Measurements from ENCODE around the gene MAST2. TPM values are rescaled to one million over a fixed set of nuclear protein-coding genes. Genes with fewer than 3 reads are reported as not detected.

The MAST2 gene
- polyA plus RNA-seq, 2 donors: 10.8 to 17.4 TPM

- H3K9me3 ChIP-seq (ENCODE audit: control insufficient read depth in 2 of 2, insufficient read depth in 1 of 2, low read depth in 1 of 2, low read length in 1 of 2): no peaks in the 10 kb centered on the region
- no peaks in the 10 kb centered on the region for H3K36me3 ChIP-seq (ENCODE audit: control insufficient read depth in 2 of 2, insufficient read depth in 2 of 2, low read length in 1 of 2)
- H3K27me3 ChIP-seq (ENCODE audit: control insufficient read depth in 1 of 2, insufficient read depth in 2 of 2, low read length in 2 of 2): no peaks in the 10 kb centered on the region
- no peaks in the 10 kb centered on the region for H3K4me1 ChIP-seq (ENCODE audit: control insufficient read depth in 2 of 2, insufficient read depth in 2 of 2, low read length in 1 of 2)
- no peak overlapping the region for H3K4me3 ChIP-seq (ENCODE audit: low read depth in 1 of 2, low read length in 2 of 2)
- H3K27ac ChIP-seq (ENCODE audit: low read depth in 2 of 2, low read length in 1 of 2): no peak overlapping the region
- WGBS, 2 donors: 25 to 67% methylated on average over 1 of the region's 1 CpG
Measured at GRCh38 chr1:45883658-45884057, 80.2 kb downstream of the MAST2 start.

GRCh38 chr1:45884700-45885099 is 81.3 kb downstream of the MAST2 start:
- Histone ChIP-seq H3K4me1 (ENCODE audit: control insufficient read depth in 2 of 2, insufficient read depth in 2 of 2, low read length in 1 of 2) (no peaks in the 10 kb centered on the region), H3K36me3 (ENCODE audit: control insufficient read depth in 2 of 2, insufficient read depth in 2 of 2, low read length in 1 of 2) (no peaks in the 10 kb centered on the region), H3K27ac (ENCODE audit: low read depth in 2 of 2, low read length in 1 of 2) (no peak overlapping the region), H3K27me3 (ENCODE audit: control insufficient read depth in 1 of 2, insufficient read depth in 2 of 2, low read length in 2 of 2) (no peaks in the 10 kb centered on the region), H3K4me3 (ENCODE audit: low read depth in 1 of 2, low read length in 2 of 2) (no peak overlapping the region), H3K9me3 (ENCODE audit: control insufficient read depth in 2 of 2, insufficient read depth in 1 of 2, low read depth in 1 of 2, low read length in 1 of 2) (no peaks in the 10 kb centered on the region)
- 87 to 89% methylated on average over 1 of the region's 1 CpG for WGBS, 2 donors

- no peaks in the 10 kb centered on the region for H3K27me3 ChIP-seq (ENCODE audit: control insufficient read depth in 1 of 2, insufficient read depth in 2 of 2, low read length in 2 of 2)
- no peaks in the 10 kb centered on the region for H3K4me1 ChIP-seq (ENCODE audit: control insufficient read depth in 2 of 2, insufficient read depth in 2 of 2, low read length in 1 of 2)
- WGBS, 2 donors: 78 to 82% methylated on average over 2 of the region's 2 CpGs
- no peaks in the 10 kb centered on the region for H3K36me3 ChIP-seq (ENCODE audit: control insufficient read depth in 2 of 2, insufficient read depth in 2 of 2, low read length in 1 of 2)
- no peak overlapping the region for H3K4me3 ChIP-seq (ENCODE audit: low read depth in 1 of 2, low read length in 2 of 2)
- H3K9me3 ChIP-seq (ENCODE audit: control insufficient read depth in 2 of 2, insufficient read depth in 1 of 2, low read depth in 1 of 2, low read length in 1 of 2): no peaks in the 10 kb centered on the region
- no peak overlapping the region for H3K27ac ChIP-seq (ENCODE audit: low read depth in 2 of 2, low read length in 1 of 2)
Measured at GRCh38 chr1:45886229-45886628, 82.8 kb downstream of the MAST2 start.

- no peak overlapping the region for H3K27ac ChIP-seq (ENCODE audit: low read depth in 2 of 2, low read length in 1 of 2)
- no peaks in the 10 kb centered on the region for H3K4me1 ChIP-seq (ENCODE audit: control insufficient read depth in 2 of 2, insufficient read depth in 2 of 2, low read length in 1 of 2)
- H3K9me3 ChIP-seq (ENCODE audit: control insufficient read depth in 2 of 2, insufficient read depth in 1 of 2, low read depth in 1 of 2, low read length in 1 of 2): no peaks in the 10 kb centered on the region
- no peaks in the 10 kb centered on the region for H3K36me3 ChIP-seq (ENCODE audit: control insufficient read depth in 2 of 2, insufficient read depth in 2 of 2, low read length in 1 of 2)
- 95 to 98% methylated on average over 1 of the region's 1 CpG for WGBS, 2 donors
- H3K4me3 ChIP-seq (ENCODE audit: low read depth in 1 of 2, low read length in 2 of 2): no peak overlapping the region
- H3K27me3 ChIP-seq (ENCODE audit: control insufficient read depth in 1 of 2, insufficient read depth in 2 of 2, low read length in 2 of 2): no peaks in the 10 kb centered on the region
Measured at GRCh38 chr1:45887156-45887842, 83.9 kb downstream of the MAST2 start.

GRCh38 chr1:45890078-45890477 is 86.7 kb downstream of the MAST2 start:
- Histone ChIP-seq H3K27ac (ENCODE audit: low read depth in 2 of 2, low read length in 1 of 2) (no peak overlapping the region), H3K36me3 (ENCODE audit: control insufficient read depth in 2 of 2, insufficient read depth in 2 of 2, low read length in 1 of 2) (no peaks in the 10 kb centered on the region), H3K4me3 (ENCODE audit: low read depth in 1 of 2, low read length in 2 of 2) (no peak overlapping the region), H3K4me1 (ENCODE audit: control insufficient read depth in 2 of 2, insufficient read depth in 2 of 2, low read length in 1 of 2) (no peaks in the 10 kb centered on the region), H3K9me3 (ENCODE audit: control insufficient read depth in 2 of 2, insufficient read depth in 1 of 2, low read depth in 1 of 2, low read length in 1 of 2) (no peaks in the 10 kb centered on the region), H3K27me3 (ENCODE audit: control insufficient read depth in 1 of 2, insufficient read depth in 2 of 2, low read length in 2 of 2) (no peaks in the 10 kb centered on the region)
- 95 to 98% methylated on average over 2 of the region's 2 CpGs for WGBS, 2 donors

- Histone ChIP-seq H3K36me3 (ENCODE audit: control insufficient read depth in 2 of 2, insufficient read depth in 2 of 2, low read length in 1 of 2) (no peaks in the 10 kb centered on the region), H3K27ac (ENCODE audit: low read depth in 2 of 2, low read length in 1 of 2) (no peak overlapping the region), H3K9me3 (ENCODE audit: control insufficient read depth in 2 of 2, insufficient read depth in 1 of 2, low read depth in 1 of 2, low read length in 1 of 2) (no peaks in the 10 kb centered on the region), H3K4me1 (ENCODE audit: control insufficient read depth in 2 of 2, insufficient read depth in 2 of 2, low read length in 1 of 2) (no peaks in the 10 kb centered on the region), H3K27me3 (ENCODE audit: control insufficient read depth in 1 of 2, insufficient read depth in 2 of 2, low read length in 2 of 2) (no peaks in the 10 kb centered on the region), H3K4me3 (ENCODE audit: low read depth in 1 of 2, low read length in 2 of 2) (no peak overlapping the region)
- 96 to 100% methylated on average over 2 of the region's 2 CpGs for WGBS, 2 donors
Measured at GRCh38 chr1:45891087-45891486, 87.7 kb downstream of the MAST2 start.

GRCh38 chr1:45892068-45892785 is 88.8 kb downstream of the MAST2 start:
- 25 to 26% methylated on average over 6 of the region's 6 CpGs for WGBS, 2 donors
- Histone ChIP-seq H3K4me1 (ENCODE audit: control insufficient read depth in 2 of 2, insufficient read depth in 2 of 2, low read length in 1 of 2) (no peaks in the 10 kb centered on the region), H3K4me3 (ENCODE audit: low read depth in 1 of 2, low read length in 2 of 2) (no peak overlapping the region), H3K9me3 (ENCODE audit: control insufficient read depth in 2 of 2, insufficient read depth in 1 of 2, low read depth in 1 of 2, low read length in 1 of 2) (no peaks in the 10 kb centered on the region), H3K27me3 (ENCODE audit: control insufficient read depth in 1 of 2, insufficient read depth in 2 of 2, low read length in 2 of 2) (no peaks in the 10 kb centered on the region), H3K27ac (ENCODE audit: low read depth in 2 of 2, low read length in 1 of 2) (peak overlapping the region in 1 of 2 donors; percentile 49), H3K36me3 (ENCODE audit: control insufficient read depth in 2 of 2, insufficient read depth in 2 of 2, low read length in 1 of 2) (no peaks in the 10 kb centered on the region)

- Histone ChIP-seq H3K4me3 (ENCODE audit: low read depth in 1 of 2, low read length in 2 of 2) (no peak overlapping the region), H3K36me3 (ENCODE audit: control insufficient read depth in 2 of 2, insufficient read depth in 2 of 2, low read length in 1 of 2) (no peaks in the 10 kb centered on the region), H3K4me1 (ENCODE audit: control insufficient read depth in 2 of 2, insufficient read depth in 2 of 2, low read length in 1 of 2) (no peaks in the 10 kb centered on the region), H3K27me3 (ENCODE audit: control insufficient read depth in 1 of 2, insufficient read depth in 2 of 2, low read length in 2 of 2) (no peaks in the 10 kb centered on the region), H3K27ac (ENCODE audit: low read depth in 2 of 2, low read length in 1 of 2) (no peak overlapping the region), H3K9me3 (ENCODE audit: control insufficient read depth in 2 of 2, insufficient read depth in 1 of 2, low read depth in 1 of 2, low read length in 1 of 2) (no peaks in the 10 kb centered on the region)
- WGBS, 2 donors: 84 to 88% methylated on average over 4 of the region's 4 CpGs
Measured at GRCh38 chr1:45894331-45894730, 90.9 kb downstream of the MAST2 start.

- H3K4me3 ChIP-seq (ENCODE audit: low read depth in 1 of 2, low read length in 2 of 2): no peak overlapping the region
- H3K27me3 ChIP-seq (ENCODE audit: control insufficient read depth in 1 of 2, insufficient read depth in 2 of 2, low read length in 2 of 2): no peaks in the 10 kb centered on the region
- H3K4me1 ChIP-seq (ENCODE audit: control insufficient read depth in 2 of 2, insufficient read depth in 2 of 2, low read length in 1 of 2): no peaks in the 10 kb centered on the region
- H3K9me3 ChIP-seq (ENCODE audit: control insufficient read depth in 2 of 2, insufficient read depth in 1 of 2, low read depth in 1 of 2, low read length in 1 of 2): no peaks in the 10 kb centered on the region
- no peak overlapping the region for H3K27ac ChIP-seq (ENCODE audit: low read depth in 2 of 2, low read length in 1 of 2)
- H3K36me3 ChIP-seq (ENCODE audit: control insufficient read depth in 2 of 2, insufficient read depth in 2 of 2, low read length in 1 of 2): no peaks in the 10 kb centered on the region
Measured at GRCh38 chr1:45894921-45895320, 91.5 kb downstream of the MAST2 start.

GRCh38 chr1:45895406-45895805 is 92.0 kb downstream of the MAST2 start:
- no peaks in the 10 kb centered on the region for H3K9me3 ChIP-seq (ENCODE audit: control insufficient read depth in 2 of 2, insufficient read depth in 1 of 2, low read depth in 1 of 2, low read length in 1 of 2)
- H3K4me1 ChIP-seq (ENCODE audit: control insufficient read depth in 2 of 2, insufficient read depth in 2 of 2, low read length in 1 of 2): no peaks in the 10 kb centered on the region
- 83 to 93% methylated on average over 2 of the region's 2 CpGs for WGBS, 2 donors
- no peaks in the 10 kb centered on the region for H3K36me3 ChIP-seq (ENCODE audit: control insufficient read depth in 2 of 2, insufficient read depth in 2 of 2, low read length in 1 of 2)
- H3K4me3 ChIP-seq (ENCODE audit: low read depth in 1 of 2, low read length in 2 of 2): no peak overlapping the region
- H3K27me3 ChIP-seq (ENCODE audit: control insufficient read depth in 1 of 2, insufficient read depth in 2 of 2, low read length in 2 of 2): no peaks in the 10 kb centered on the region
- no peak overlapping the region for H3K27ac ChIP-seq (ENCODE audit: low read depth in 2 of 2, low read length in 1 of 2)
